Thyroid gland (tissue), 4 donors: ENCODE data around the gene RNF220.

Experiments
- POLR2A ChIP-seq, 2 donors: fragments of 450-650 bp; IDR thresholded peaks; one replicate each; pipeline ENCODE4 v1.6.1; 2017; ENCODE audit warnings: antibody characterized with exemption in 2 of 2, mild to moderate bottlenecking in 2 of 2, moderate library complexity in 1 of 2
- TF ChIP-seq, protein P1 (sequence below), 6 experiments: fragments of 200-600 bp in 3 of 6; fragments of 450-650 bp in 3 of 6; sonication (generic) in 3 of 6; IDR thresholded peaks; one replicate each; pipeline ENCODE4 v1.5.1; 2016 to 2019; ENCODE audit warnings: antibody characterized with exemption in 6 of 6, mild to moderate bottlenecking in 2 of 6, inconsistent platforms in 1 of 6, moderate library complexity in 1 of 6

GRCh38 chr1:44653107-44653964 is 248.3 kb downstream of the RNF220 start:
- TF ChIP-seq, protein P1, sequence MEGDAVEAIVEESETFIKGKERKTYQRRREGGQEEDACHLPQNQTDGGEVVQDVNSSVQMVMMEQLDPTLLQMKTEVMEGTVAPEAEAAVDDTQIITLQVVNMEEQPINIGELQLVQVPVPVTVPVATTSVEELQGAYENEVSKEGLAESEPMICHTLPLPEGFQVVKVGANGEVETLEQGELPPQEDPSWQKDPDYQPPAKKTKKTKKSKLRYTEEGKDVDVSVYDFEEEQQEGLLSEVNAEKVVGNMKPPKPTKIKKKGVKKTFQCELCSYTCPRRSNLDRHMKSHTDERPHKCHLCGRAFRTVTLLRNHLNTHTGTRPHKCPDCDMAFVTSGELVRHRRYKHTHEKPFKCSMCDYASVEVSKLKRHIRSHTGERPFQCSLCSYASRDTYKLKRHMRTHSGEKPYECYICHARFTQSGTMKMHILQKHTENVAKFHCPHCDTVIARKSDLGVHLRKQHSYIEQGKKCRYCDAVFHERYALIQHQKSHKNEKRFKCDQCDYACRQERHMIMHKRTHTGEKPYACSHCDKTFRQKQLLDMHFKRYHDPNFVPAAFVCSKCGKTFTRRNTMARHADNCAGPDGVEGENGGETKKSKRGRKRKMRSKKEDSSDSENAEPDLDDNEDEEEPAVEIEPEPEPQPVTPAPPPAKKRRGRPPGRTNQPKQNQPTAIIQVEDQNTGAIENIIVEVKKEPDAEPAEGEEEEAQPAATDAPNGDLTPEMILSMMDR (IDR thresholded peaks at IDR 0.05), result peak in 1 of 6 experiments; percentile 12
- no peak for TF ChIP-seq POLR2A (IDR thresholded peaks at IDR 0.05)
